ENCODE measurements around the gene BMP2K.
A peak's percentile ranks its signal among the peaks of the same experiment; 100 is the strongest.

Gene BMP2K

GRCh38 chr4:78756776-78757175, 19.4 kb upstream of the BMP2K start:
- Mint-ChIP-seq H3K27ac (no peak overlapping the region), H3K36me3 (no peaks in the 10 kb centered on the region), H3K9me3 (no peaks in the 10 kb centered on the region), H3K27me3 (peaks cover 1% of the 10 kb centered on the region), H3K4me3 (no peak overlapping the region), H3K4me1 (no peaks in the 10 kb centered on the region)

DNA sequence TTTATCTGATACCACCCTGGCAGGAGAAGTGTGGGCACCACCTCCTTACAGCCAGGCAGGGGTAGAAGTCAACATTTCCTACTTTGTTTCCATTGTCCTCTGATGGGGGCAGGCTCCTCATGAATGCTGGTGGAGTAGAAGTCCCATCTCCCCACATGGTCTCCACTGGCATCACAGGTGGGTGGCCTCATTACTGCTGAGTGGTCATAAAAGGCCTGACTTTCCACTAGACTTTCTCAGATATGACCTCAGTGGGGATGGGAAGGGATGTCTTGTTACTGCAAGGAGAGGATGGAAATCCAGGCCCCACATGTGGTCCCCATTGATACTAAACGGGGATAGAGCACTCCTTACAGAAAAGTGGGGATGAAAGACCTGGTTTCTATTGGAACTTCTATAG, 18.6 kb upstream of the BMP2K start:
- Mint-ChIP-seq H3K9me3 (no peaks in the 10 kb centered on the region), H3K4me3 (no peak overlapping the region), H3K27ac (no peak overlapping the region), H3K27me3 (peaks cover 1% of the 10 kb centered on the region), H3K4me1 (no peaks in the 10 kb centered on the region), H3K36me3 (no peaks in the 10 kb centered on the region)

DNA sequence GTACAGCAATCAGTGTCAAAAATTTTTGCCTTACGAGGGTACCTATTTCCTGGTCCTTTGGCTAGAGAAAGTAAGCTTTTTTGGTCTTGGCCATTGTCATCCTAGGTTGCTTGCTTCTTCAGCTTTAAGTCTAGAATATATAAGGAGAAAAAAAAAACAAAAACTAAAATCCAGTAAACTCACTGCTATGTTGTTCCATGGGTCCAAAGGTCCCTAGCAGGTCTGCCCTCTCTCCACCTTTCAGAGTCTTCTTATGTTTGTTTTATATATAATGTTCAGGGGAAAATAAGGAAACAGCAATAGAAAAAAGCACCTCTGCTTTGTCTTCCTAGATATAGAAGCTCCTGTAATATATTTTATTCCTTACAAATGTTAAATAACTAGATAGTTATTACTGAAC, 18.1 kb upstream of the BMP2K start:
- Mint-ChIP-seq H3K27ac (no peak overlapping the region), H3K9me3 (no peaks in the 10 kb centered on the region), H3K4me3 (no peak overlapping the region), H3K36me3 (no peaks in the 10 kb centered on the region), H3K27me3 (peaks cover 1% of the 10 kb centered on the region), H3K4me1 (no peaks in the 10 kb centered on the region)

- Mint-ChIP-seq H3K36me3 (no peaks in the 10 kb centered on the region), H3K4me3 (no peak overlapping the region), H3K27ac (no peak overlapping the region), H3K4me1 (no peaks in the 10 kb centered on the region), H3K9me3 (no peaks in the 10 kb centered on the region), H3K27me3 (no peaks in the 10 kb centered on the region)
Measured at GRCh38 chr4:78762529-78762928, 13.6 kb upstream of the BMP2K start.

DNA sequence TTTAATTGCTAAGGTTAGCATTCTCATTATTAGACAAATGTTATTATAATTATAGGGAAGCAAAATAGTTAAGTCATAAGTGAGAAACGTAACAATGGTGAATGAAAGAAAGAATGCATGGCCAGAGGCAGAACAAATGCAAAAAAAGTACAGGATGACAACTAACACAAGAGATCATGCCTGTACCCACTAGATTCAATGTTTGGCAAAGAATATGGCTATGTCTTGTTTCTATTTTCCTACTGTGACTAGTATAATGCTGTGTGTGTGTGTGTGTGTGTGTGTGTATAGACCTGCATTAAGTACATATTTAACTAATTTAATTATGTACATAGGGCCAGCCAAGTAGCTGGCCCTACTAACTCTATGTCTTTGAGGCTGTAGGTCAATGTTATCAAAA, 12.9 kb upstream of the BMP2K start:
- Mint-ChIP-seq H3K27ac (no peak overlapping the region), H3K4me3 (no peak overlapping the region), H3K4me1 (no peaks in the 10 kb centered on the region), H3K27me3 (no peaks in the 10 kb centered on the region), H3K9me3 (no peaks in the 10 kb centered on the region), H3K36me3 (no peaks in the 10 kb centered on the region)

GRCh38 chr4:78763763-78764387, 12.3 kb upstream of the BMP2K start:
- Mint-ChIP-seq H3K4me1 (peaks cover 3% of the 10 kb centered on the region), H3K4me3 (no peak overlapping the region), H3K27me3 (no peaks in the 10 kb centered on the region), H3K36me3 (no peaks in the 10 kb centered on the region), H3K9me3 (no peaks in the 10 kb centered on the region), H3K27ac (no peak overlapping the region)

- Mint-ChIP-seq H3K27me3 (no peaks in the 10 kb centered on the region), H3K27ac (no peak overlapping the region), H3K4me3 (no peak overlapping the region), H3K9me3 (no peaks in the 10 kb centered on the region), H3K36me3 (no peaks in the 10 kb centered on the region), H3K4me1 (peaks cover 3% of the 10 kb centered on the region)
Measured at GRCh38 chr4:78764498-78764961, 11.6 kb upstream of the BMP2K start.

DNA sequence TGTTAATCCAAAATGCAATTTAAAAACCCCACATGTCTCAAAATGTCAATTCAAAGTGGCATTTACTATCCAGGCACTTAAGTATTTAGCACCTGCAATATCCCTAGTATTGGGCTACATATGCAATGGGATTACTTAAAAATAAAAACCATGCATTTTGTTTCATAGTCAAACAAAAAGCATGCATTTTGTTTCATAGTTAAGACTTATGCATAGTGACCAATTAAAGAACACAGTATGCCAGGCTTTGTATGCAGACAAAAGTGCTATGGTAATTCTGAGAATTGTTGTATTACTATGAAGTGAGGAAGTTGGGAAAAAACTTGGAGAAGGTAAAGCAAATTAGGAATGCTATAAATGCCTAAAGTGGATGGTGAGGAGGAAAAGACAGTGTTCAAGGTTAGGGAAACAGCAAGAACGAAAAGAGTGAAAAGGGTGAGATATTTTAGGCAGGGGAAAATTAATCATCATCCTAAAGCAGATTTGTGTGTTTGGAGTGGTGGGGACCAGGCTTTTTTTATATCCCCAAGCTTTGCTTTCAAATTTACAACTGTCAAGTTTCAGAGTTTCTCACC, 10.6 kb upstream of the BMP2K start:
- Mint-ChIP-seq H3K27me3 (no peaks in the 10 kb centered on the region), H3K9me3 (no peaks in the 10 kb centered on the region), H3K4me3 (no peak overlapping the region), H3K36me3 (no peaks in the 10 kb centered on the region), H3K27ac (no peak overlapping the region), H3K4me1 (peaks cover 3% of the 10 kb centered on the region)

DNA sequence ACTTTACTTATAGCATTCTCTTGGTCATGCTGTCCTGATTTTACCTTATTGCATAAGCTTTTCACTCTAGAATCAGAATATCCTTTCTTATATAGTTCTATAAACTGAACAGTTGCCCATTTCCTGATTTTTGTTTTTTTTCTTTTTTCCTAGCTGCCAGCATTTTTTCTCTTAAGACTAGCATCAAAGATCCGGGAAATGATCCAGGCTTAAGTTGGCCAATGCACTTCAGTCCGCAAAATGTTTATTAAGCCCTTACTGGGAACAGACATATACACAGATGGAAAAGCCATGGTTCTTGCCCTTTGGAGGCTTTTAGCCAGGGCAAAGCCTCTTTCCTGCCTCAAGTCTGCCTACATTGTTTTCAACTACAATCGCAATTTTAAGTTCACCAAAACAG, 10.1 kb upstream of the BMP2K start:
- Mint-ChIP-seq H3K27ac (no peak overlapping the region), H3K9me3 (no peaks in the 10 kb centered on the region), H3K4me1 (peaks cover 3% of the 10 kb centered on the region), H3K27me3 (no peaks in the 10 kb centered on the region), H3K36me3 (no peaks in the 10 kb centered on the region), H3K4me3 (no peak overlapping the region)

DNA sequence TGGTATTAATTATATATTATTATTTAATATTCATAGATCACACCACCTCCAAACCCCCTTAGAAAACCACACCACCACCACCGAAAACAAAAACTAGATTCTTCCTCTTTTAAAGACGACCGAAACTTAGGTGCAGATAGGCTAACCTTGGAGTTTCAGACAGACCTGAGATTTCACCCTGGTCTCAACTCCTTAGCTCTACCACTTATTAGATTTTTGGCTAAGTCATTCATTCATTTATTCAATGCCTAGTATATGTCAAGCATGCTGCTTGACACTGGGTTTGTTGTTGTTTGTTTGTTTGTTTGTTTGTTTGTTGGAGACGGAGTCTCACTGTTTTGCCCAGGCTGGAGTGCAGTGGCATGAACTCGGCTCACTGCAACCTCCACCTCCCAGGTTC, 9.5 kb upstream of the BMP2K start:
- Mint-ChIP-seq H3K9me3 (no peaks in the 10 kb centered on the region), H3K27me3 (no peaks in the 10 kb centered on the region), H3K4me1 (peaks cover 3% of the 10 kb centered on the region), H3K27ac (no peak overlapping the region), H3K36me3 (no peaks in the 10 kb centered on the region), H3K4me3 (no peak overlapping the region)

GRCh38 chr4:78767350-78767749, 8.8 kb upstream of the BMP2K start:
- Mint-ChIP-seq H3K27me3 (no peaks in the 10 kb centered on the region), H3K36me3 (no peaks in the 10 kb centered on the region), H3K9me3 (no peaks in the 10 kb centered on the region), H3K27ac (no peak overlapping the region), H3K4me1 (peaks cover 3% of the 10 kb centered on the region), H3K4me3 (no peak overlapping the region)

- Mint-ChIP-seq H3K27me3 (no peaks in the 10 kb centered on the region), H3K36me3 (no peaks in the 10 kb centered on the region), H3K4me3 (no peak overlapping the region), H3K27ac (no peak overlapping the region), H3K9me3 (no peaks in the 10 kb centered on the region), H3K4me1 (peaks cover 3% of the 10 kb centered on the region)
Measured at GRCh38 chr4:78768452-78769180, 7.5 kb upstream of the BMP2K start.

- Mint-ChIP-seq H3K27ac (no peak overlapping the region), H3K9me3 (no peaks in the 10 kb centered on the region), H3K4me1 (peaks cover 13% of the 10 kb centered on the region), H3K36me3 (no peaks in the 10 kb centered on the region), H3K27me3 (no peaks in the 10 kb centered on the region), H3K4me3 (no peak overlapping the region)
Measured at GRCh38 chr4:78770091-78770642, 6.0 kb upstream of the BMP2K start.

GRCh38 chr4:78772526-78773091, 3.5 kb upstream of the BMP2K start:
- Mint-ChIP-seq H3K27ac (no peak overlapping the region), H3K4me1 (peaks cover 23% of the 10 kb centered on the region), H3K27me3 (no peaks in the 10 kb centered on the region), H3K9me3 (no peaks in the 10 kb centered on the region), H3K36me3 (no peaks in the 10 kb centered on the region), H3K4me3 (no peak overlapping the region)

- Mint-ChIP-seq H3K27me3 (no peaks in the 10 kb centered on the region), H3K4me3 (peak overlapping the region; percentile 93), H3K27ac (no peak overlapping the region), H3K36me3 (no peaks in the 10 kb centered on the region), H3K4me1 (peaks cover 24% of the 10 kb centered on the region), H3K9me3 (no peaks in the 10 kb centered on the region)
Measured at GRCh38 chr4:78774417-78774816, 1.7 kb upstream of the BMP2K start.

All from activated naive CD4-positive, alpha-beta T cell treated with anti-CD3 and anti-CD28 coated beads, Interleukin-2, amount 50 U/mL, for 24 hours (primary cell).